ENCODE measurements around the gene HDX.

HDX gene

DNA sequence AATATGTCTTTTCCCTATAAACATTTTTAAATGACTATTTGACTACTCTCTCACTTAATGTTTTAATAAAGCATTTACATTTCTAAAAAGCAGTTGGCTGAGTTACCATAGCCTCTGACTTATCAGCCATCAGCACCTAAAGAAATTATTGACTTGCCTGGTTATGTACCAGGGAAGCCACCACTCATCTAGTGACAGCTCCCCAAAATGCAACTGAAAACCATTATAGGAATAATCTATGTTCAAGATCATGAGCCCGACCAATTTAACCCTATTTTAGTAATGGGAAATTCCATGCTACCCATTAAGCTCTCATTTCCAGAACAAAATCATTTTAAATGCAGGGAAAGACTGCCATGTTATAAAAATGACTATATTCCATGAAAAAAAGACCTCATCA, 34.4 kb downstream of the HDX start:
- Histone ChIP-seq H3K9me3 (ENCODE audit: control insufficient read depth in 2 of 2, low read length in 2 of 2) (no peaks in the 10 kb centered on the region), H3K4me3 (ENCODE audit: low read length in 2 of 2) (no peak overlapping the region), H3K4me1 (ENCODE audit: control insufficient read depth in 2 of 2, insufficient read depth in 2 of 2, low read length in 2 of 2) (no peaks in the 10 kb centered on the region), H3K27ac (ENCODE audit: low read depth in 2 of 2, low read length in 2 of 2) (no peak overlapping the region), H3K27me3 (ENCODE audit: control insufficient read depth in 2 of 2, insufficient read depth in 2 of 2, low read length in 2 of 2) (no peaks in the 10 kb centered on the region), H3K36me3 (ENCODE audit: control insufficient read depth in 2 of 2, insufficient read depth in 2 of 2, low read length in 2 of 2) (no peaks in the 10 kb centered on the region), H3K9ac (ENCODE audit: low read depth in 1 of 2, low read length in 2 of 2) (no peak overlapping the region)

GRCh38 chrX:84453351-84454246, 48.7 kb downstream of the HDX start:
- Histone ChIP-seq H3K4me3 (ENCODE audit: low read length in 2 of 2) (no peak overlapping the region), H3K27me3 (ENCODE audit: control insufficient read depth in 2 of 2, insufficient read depth in 2 of 2, low read length in 2 of 2) (no peaks in the 10 kb centered on the region), H3K27ac (ENCODE audit: low read depth in 2 of 2, low read length in 2 of 2) (no peak overlapping the region), H3K9me3 (ENCODE audit: control insufficient read depth in 2 of 2, low read length in 2 of 2) (no peaks in the 10 kb centered on the region), H3K9ac (ENCODE audit: low read depth in 1 of 2, low read length in 2 of 2) (no peak overlapping the region), H3K4me1 (ENCODE audit: control insufficient read depth in 2 of 2, insufficient read depth in 2 of 2, low read length in 2 of 2) (no peaks in the 10 kb centered on the region), H3K36me3 (ENCODE audit: control insufficient read depth in 2 of 2, insufficient read depth in 2 of 2, low read length in 2 of 2) (no peaks in the 10 kb centered on the region)

DNA sequence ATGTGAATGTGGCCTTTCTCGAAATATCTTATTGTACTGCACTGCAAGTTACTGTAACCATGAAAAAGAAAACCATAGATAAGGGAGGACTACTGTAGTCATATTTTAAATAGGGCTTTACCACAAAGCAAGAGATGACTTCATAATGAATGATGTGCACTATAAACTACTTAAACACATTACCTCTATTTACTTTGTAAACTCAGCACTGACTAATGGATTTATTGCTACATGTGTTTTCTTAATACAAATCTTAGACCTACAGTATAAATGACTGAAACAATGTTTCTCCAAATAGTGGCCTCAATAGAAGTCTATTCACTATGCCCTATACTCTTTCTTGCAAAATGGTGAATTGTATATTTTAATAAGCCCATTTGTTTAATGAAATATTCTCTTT, 61.1 kb downstream of the HDX start:
- H3K4me3 ChIP-seq (ENCODE audit: low read length in 2 of 2): no peak overlapping the region
- no peaks in the 10 kb centered on the region for H3K9me3 ChIP-seq (ENCODE audit: control insufficient read depth in 2 of 2, low read length in 2 of 2)
- H3K36me3 ChIP-seq (ENCODE audit: control insufficient read depth in 2 of 2, insufficient read depth in 2 of 2, low read length in 2 of 2): no peaks in the 10 kb centered on the region
- H3K27ac ChIP-seq (ENCODE audit: low read depth in 2 of 2, low read length in 2 of 2): no peak overlapping the region
- H3K9ac ChIP-seq (ENCODE audit: low read depth in 1 of 2, low read length in 2 of 2): no peak overlapping the region
- no peaks in the 10 kb centered on the region for H3K4me1 ChIP-seq (ENCODE audit: control insufficient read depth in 2 of 2, insufficient read depth in 2 of 2, low read length in 2 of 2)
- H3K27me3 ChIP-seq (ENCODE audit: control insufficient read depth in 2 of 2, insufficient read depth in 2 of 2, low read length in 2 of 2): no peaks in the 10 kb centered on the region

GRCh38 chrX:84415140-84415539, 87.1 kb downstream of the HDX start:
- no peak overlapping the region for H3K4me3 ChIP-seq (ENCODE audit: low read length in 2 of 2)
- H3K9ac ChIP-seq (ENCODE audit: low read depth in 1 of 2, low read length in 2 of 2): no peak overlapping the region
- no peak overlapping the region for H3K27ac ChIP-seq (ENCODE audit: low read depth in 2 of 2, low read length in 2 of 2)
- no peaks in the 10 kb centered on the region for H3K9me3 ChIP-seq (ENCODE audit: control insufficient read depth in 2 of 2, low read length in 2 of 2)
- H3K27me3 ChIP-seq (ENCODE audit: control insufficient read depth in 2 of 2, insufficient read depth in 2 of 2, low read length in 2 of 2): no peaks in the 10 kb centered on the region
- no peaks in the 10 kb centered on the region for H3K36me3 ChIP-seq (ENCODE audit: control insufficient read depth in 2 of 2, insufficient read depth in 2 of 2, low read length in 2 of 2)
- no peaks in the 10 kb centered on the region for H3K4me1 ChIP-seq (ENCODE audit: control insufficient read depth in 2 of 2, insufficient read depth in 2 of 2, low read length in 2 of 2)

DNA sequence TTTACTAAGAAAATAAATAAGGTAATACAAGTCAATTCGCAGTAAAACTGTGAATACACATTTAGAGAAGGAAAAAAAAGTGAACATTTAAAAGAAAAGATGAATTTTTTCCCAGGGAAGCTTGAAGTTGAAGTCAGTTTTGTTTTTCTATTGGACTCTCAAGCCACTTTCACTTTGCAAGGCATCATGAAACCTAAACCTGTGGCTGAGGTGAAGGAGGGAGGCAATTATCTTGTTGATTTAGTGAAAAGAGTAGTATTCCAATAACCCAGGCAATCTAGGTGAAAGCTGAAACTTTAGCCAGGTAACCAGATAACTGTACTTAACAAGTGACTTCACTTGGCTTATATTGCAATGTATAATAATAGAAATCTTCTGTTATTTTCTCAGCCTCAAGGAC, 138.6 kb downstream of the HDX start:
- Histone ChIP-seq H3K27me3 (ENCODE audit: control insufficient read depth in 2 of 2, insufficient read depth in 2 of 2, low read length in 2 of 2) (no peaks in the 10 kb centered on the region), H3K4me3 (ENCODE audit: low read length in 2 of 2) (no peak overlapping the region), H3K36me3 (ENCODE audit: control insufficient read depth in 2 of 2, insufficient read depth in 2 of 2, low read length in 2 of 2) (no peaks in the 10 kb centered on the region), H3K27ac (ENCODE audit: low read depth in 2 of 2, low read length in 2 of 2) (no peak overlapping the region), H3K4me1 (ENCODE audit: control insufficient read depth in 2 of 2, insufficient read depth in 2 of 2, low read length in 2 of 2) (no peaks in the 10 kb centered on the region), H3K9ac (ENCODE audit: low read depth in 1 of 2, low read length in 2 of 2) (no peak overlapping the region), H3K9me3 (ENCODE audit: control insufficient read depth in 2 of 2, low read length in 2 of 2) (no peaks in the 10 kb centered on the region)

- H3K4me3 ChIP-seq (ENCODE audit: low read length in 2 of 2): no peak overlapping the region
- H3K4me1 ChIP-seq (ENCODE audit: control insufficient read depth in 2 of 2, insufficient read depth in 2 of 2, low read length in 2 of 2): no peaks in the 10 kb centered on the region
- no peaks in the 10 kb centered on the region for H3K9me3 ChIP-seq (ENCODE audit: control insufficient read depth in 2 of 2, low read length in 2 of 2)
- no peaks in the 10 kb centered on the region for H3K27me3 ChIP-seq (ENCODE audit: control insufficient read depth in 2 of 2, insufficient read depth in 2 of 2, low read length in 2 of 2)
- no peak overlapping the region for H3K9ac ChIP-seq (ENCODE audit: low read depth in 1 of 2, low read length in 2 of 2)
- no peak overlapping the region for H3K27ac ChIP-seq (ENCODE audit: low read depth in 2 of 2, low read length in 2 of 2)
- H3K36me3 ChIP-seq (ENCODE audit: control insufficient read depth in 2 of 2, insufficient read depth in 2 of 2, low read length in 2 of 2): no peaks in the 10 kb centered on the region
These were observed 139.2 kb downstream of the HDX start for GRCh38 chrX:84363051-84363450.

- no peaks in the 10 kb centered on the region for H3K36me3 ChIP-seq (ENCODE audit: control insufficient read depth in 2 of 2, insufficient read depth in 2 of 2, low read length in 2 of 2)
- H3K27me3 ChIP-seq (ENCODE audit: control insufficient read depth in 2 of 2, insufficient read depth in 2 of 2, low read length in 2 of 2): no peaks in the 10 kb centered on the region
- H3K9me3 ChIP-seq (ENCODE audit: control insufficient read depth in 2 of 2, low read length in 2 of 2): no peaks in the 10 kb centered on the region
- no peak overlapping the region for H3K27ac ChIP-seq (ENCODE audit: low read depth in 2 of 2, low read length in 2 of 2)
- H3K4me1 ChIP-seq (ENCODE audit: control insufficient read depth in 2 of 2, insufficient read depth in 2 of 2, low read length in 2 of 2): no peaks in the 10 kb centered on the region
- no peak overlapping the region for H3K4me3 ChIP-seq (ENCODE audit: low read length in 2 of 2)
- H3K9ac ChIP-seq (ENCODE audit: low read depth in 1 of 2, low read length in 2 of 2): no peak overlapping the region
These were observed 139.9 kb downstream of the HDX start for GRCh38 chrX:84362184-84362838.

DNA sequence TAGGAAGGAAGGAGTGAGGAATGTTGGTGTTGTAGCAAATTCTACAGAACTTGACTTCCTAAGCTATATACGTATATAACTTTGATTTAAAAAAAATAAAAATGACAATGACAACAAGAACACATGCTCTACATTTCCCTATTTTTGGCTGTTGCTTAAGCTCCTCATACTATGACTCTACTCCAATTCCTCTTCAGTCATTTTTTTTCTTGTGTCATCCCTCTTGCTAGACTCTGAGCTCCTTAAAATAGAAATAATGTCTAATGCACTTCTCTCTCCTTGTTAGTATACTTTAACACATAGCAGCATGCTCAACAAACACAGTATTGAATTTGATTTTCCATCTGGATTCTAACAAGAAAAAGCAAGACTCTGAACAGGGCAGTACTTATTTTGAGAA, 144.0 kb downstream of the HDX start:
- no peak overlapping the region for H3K4me3 ChIP-seq (ENCODE audit: low read length in 2 of 2)
- no peaks in the 10 kb centered on the region for H3K36me3 ChIP-seq (ENCODE audit: control insufficient read depth in 2 of 2, insufficient read depth in 2 of 2, low read length in 2 of 2)
- no peaks in the 10 kb centered on the region for H3K9me3 ChIP-seq (ENCODE audit: control insufficient read depth in 2 of 2, low read length in 2 of 2)
- H3K27ac ChIP-seq (ENCODE audit: low read depth in 2 of 2, low read length in 2 of 2): no peak overlapping the region
- no peak overlapping the region for H3K9ac ChIP-seq (ENCODE audit: low read depth in 1 of 2, low read length in 2 of 2)
- no peaks in the 10 kb centered on the region for H3K4me1 ChIP-seq (ENCODE audit: control insufficient read depth in 2 of 2, insufficient read depth in 2 of 2, low read length in 2 of 2)
- H3K27me3 ChIP-seq (ENCODE audit: control insufficient read depth in 2 of 2, insufficient read depth in 2 of 2, low read length in 2 of 2): no peaks in the 10 kb centered on the region

DNA sequence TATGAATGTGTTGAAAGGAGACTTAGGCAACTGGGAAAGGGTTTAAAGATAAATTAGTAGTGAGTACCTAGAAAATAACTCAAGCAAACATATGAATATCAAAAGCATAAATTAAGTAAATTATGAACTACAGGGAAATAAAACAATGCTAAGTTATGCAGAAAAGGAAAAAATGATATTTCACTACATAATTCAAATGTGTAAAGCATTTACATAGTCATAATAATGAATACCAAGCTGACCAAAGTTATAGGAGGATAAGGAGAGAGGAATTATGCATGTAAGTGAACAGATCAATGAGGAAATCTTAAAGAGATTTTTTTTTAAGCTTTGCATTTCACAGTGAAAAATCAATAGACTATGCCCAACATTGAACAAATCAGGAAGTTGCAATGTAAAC, 145.0 kb downstream of the HDX start:
- Histone ChIP-seq H3K9me3 (ENCODE audit: control insufficient read depth in 2 of 2, low read length in 2 of 2) (no peaks in the 10 kb centered on the region), H3K36me3 (ENCODE audit: control insufficient read depth in 2 of 2, insufficient read depth in 2 of 2, low read length in 2 of 2) (no peaks in the 10 kb centered on the region), H3K4me3 (ENCODE audit: low read length in 2 of 2) (no peak overlapping the region), H3K27me3 (ENCODE audit: control insufficient read depth in 2 of 2, insufficient read depth in 2 of 2, low read length in 2 of 2) (no peaks in the 10 kb centered on the region), H3K27ac (ENCODE audit: low read depth in 2 of 2, low read length in 2 of 2) (no peak overlapping the region), H3K9ac (ENCODE audit: low read depth in 1 of 2, low read length in 2 of 2) (no peak overlapping the region), H3K4me1 (ENCODE audit: control insufficient read depth in 2 of 2, insufficient read depth in 2 of 2, low read length in 2 of 2) (no peaks in the 10 kb centered on the region)

DNA sequence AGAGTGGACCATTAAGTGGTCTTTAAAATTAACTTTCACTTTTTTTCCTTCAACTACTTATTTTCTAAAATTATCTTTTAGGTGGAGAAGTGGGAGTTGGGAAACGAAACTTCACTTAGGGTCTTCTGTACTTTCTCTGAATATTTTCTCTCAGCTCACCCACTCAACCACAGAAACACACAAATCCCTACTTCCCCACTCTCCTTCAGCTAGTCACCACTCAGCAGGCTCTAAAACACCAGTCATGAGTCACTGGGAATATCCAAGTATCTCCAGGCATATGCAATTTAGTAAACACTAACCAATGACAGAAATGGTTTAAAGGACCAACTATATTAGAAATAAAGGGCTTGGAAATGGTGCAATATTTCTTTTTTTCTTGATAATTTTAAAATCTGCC, 161.3 kb downstream of the HDX start:
- Histone ChIP-seq H3K36me3 (ENCODE audit: control insufficient read depth in 2 of 2, insufficient read depth in 2 of 2, low read length in 2 of 2) (no peaks in the 10 kb centered on the region), H3K27ac (ENCODE audit: low read depth in 2 of 2, low read length in 2 of 2) (no peak overlapping the region), H3K9ac (ENCODE audit: low read depth in 1 of 2, low read length in 2 of 2) (no peak overlapping the region), H3K4me3 (ENCODE audit: low read length in 2 of 2) (no peak overlapping the region), H3K4me1 (ENCODE audit: control insufficient read depth in 2 of 2, insufficient read depth in 2 of 2, low read length in 2 of 2) (peaks cover 0 to 3% of the 10 kb centered on the region in 2 donors), H3K27me3 (ENCODE audit: control insufficient read depth in 2 of 2, insufficient read depth in 2 of 2, low read length in 2 of 2) (no peaks in the 10 kb centered on the region), H3K9me3 (ENCODE audit: control insufficient read depth in 2 of 2, low read length in 2 of 2) (no peaks in the 10 kb centered on the region)
